ENCODE data around the gene ARL8B. TPM values are rescaled to one million over a fixed set of nuclear protein-coding genes. Genes with fewer than 3 reads are reported as not detected.

ARL8B gene
- total RNA-seq, 2 donors from 2014 or later, result 40.8 to 51.4 TPM

DNA sequence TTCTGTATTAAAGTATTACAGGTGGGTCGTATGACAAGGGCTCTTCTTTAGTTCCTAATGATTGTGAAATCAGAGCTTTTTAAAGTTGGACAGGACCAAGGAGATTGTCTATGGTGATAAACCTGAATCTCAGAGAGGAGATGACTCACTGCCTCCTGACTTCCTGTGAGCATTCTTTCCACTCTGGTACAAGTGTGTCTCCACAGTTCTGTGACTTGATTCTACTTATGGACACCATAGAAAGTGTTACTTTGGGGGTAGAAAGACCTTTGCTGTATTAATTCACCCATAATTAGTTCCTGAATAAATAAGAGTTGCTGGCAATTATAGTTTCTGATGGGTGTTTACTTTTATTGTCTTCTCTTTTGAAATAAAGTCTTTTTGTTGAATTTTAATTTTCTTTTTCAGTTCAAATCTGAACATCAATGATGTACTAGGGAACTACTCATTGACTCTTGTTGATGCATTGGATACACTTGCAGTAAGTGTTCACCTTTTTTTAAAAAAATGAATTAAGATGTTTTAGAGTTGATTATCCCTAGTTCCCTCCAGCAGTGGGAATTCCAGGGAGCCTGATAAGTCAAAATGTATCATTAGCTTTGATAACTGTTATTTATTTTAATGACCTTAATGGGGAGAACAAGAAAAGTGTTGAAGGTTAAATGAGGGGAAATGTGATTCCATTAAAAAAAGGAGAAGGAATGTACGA is 72.9 kb downstream of the ARL8B start:
- Histone ChIP-seq H3K36me3 (no peaks in the 10 kb centered on the region), H3K9ac (ENCODE audit: low read depth in 2 of 2, low read length in 2 of 2) (no peak overlapping the region), H3K4me3 (no peak overlapping the region), H3K27ac (peak overlapping the region; percentile 25), H3K4me1 (no peaks in the 10 kb centered on the region), H3K9me3 (no peaks in the 10 kb centered on the region), H3K27me3 (no peaks in the 10 kb centered on the region)
- intact Hi-C loops (cut with DNase I), result no loop called here
- TF ChIP-seq, protein P1, sequence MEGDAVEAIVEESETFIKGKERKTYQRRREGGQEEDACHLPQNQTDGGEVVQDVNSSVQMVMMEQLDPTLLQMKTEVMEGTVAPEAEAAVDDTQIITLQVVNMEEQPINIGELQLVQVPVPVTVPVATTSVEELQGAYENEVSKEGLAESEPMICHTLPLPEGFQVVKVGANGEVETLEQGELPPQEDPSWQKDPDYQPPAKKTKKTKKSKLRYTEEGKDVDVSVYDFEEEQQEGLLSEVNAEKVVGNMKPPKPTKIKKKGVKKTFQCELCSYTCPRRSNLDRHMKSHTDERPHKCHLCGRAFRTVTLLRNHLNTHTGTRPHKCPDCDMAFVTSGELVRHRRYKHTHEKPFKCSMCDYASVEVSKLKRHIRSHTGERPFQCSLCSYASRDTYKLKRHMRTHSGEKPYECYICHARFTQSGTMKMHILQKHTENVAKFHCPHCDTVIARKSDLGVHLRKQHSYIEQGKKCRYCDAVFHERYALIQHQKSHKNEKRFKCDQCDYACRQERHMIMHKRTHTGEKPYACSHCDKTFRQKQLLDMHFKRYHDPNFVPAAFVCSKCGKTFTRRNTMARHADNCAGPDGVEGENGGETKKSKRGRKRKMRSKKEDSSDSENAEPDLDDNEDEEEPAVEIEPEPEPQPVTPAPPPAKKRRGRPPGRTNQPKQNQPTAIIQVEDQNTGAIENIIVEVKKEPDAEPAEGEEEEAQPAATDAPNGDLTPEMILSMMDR (IDR thresholded peaks at IDR 0.05), result no peak
- DNase-seq, result no peak

DNA sequence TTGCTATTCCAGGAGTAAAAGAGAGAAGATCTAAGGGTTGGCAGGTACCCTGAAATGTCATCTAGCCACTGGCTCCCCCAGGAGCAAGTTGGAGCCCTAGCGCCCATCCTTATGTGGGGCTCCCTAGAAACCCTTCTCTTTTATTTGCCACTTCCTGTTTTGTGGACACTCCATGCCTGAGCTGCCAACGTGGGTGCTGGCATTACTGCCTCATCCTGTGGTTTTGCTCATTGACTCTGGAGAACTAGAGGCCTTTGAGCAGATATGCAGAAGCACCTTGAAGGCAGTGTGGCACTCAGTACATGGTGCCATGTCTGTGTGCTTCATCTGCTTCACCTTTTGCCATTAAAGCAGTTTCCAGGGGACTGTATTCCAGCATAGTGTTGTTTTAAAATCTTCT is 73.5 kb downstream of the ARL8B start:
- Histone ChIP-seq H3K27ac (peak overlapping the region; percentile 25), H3K4me3 (no peak overlapping the region), H3K4me1 (no peaks in the 10 kb centered on the region), H3K27me3 (no peaks in the 10 kb centered on the region), H3K9ac (ENCODE audit: low read depth in 2 of 2, low read length in 2 of 2) (no peak overlapping the region), H3K36me3 (no peaks in the 10 kb centered on the region), H3K9me3 (no peaks in the 10 kb centered on the region)
- intact Hi-C loops (cut with DNase I), result no loop called here
- DNase-seq, result no peak
- TF ChIP-seq, protein P1 (IDR thresholded peaks at IDR 0.05), result no peak

DNA sequence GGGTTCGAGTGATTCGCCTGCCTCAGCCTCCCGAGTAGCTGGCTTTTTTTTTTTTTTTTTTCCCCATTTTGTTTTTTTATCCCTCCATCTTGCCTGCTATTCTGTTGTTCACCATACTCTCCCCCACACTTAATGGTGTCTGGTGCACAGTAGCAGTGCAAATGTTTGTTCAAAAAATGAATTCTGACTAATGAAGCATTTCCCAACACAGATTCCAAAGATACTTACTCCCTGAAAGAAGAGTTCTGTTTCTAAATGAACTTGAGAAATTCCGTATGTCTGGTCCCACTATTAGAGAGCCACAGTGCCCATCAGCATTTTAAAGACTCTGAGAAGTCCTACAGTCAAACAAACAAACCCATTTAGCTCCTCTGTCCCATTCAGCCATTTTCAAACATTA is 74.9 kb downstream of the ARL8B start:
- H3K27me3 ChIP-seq, result no peaks in the 10 kb centered on the region
- peak overlapping the region; percentile 48 for H3K27ac ChIP-seq
- no peaks in the 10 kb centered on the region for H3K9me3 ChIP-seq
- H3K36me3 ChIP-seq, result no peaks in the 10 kb centered on the region
- TF ChIP-seq, protein P1 (IDR thresholded peaks at IDR 0.05), result no peak
- DNase-seq, result no peak
- intact Hi-C loops (cut with DNase I), result no loop called here
- H3K4me3 ChIP-seq, result no peak overlapping the region
- H3K9ac ChIP-seq (ENCODE audit: low read depth in 2 of 2, low read length in 2 of 2), result no peak overlapping the region
- H3K4me1 ChIP-seq, result no peaks in the 10 kb centered on the region

DNA sequence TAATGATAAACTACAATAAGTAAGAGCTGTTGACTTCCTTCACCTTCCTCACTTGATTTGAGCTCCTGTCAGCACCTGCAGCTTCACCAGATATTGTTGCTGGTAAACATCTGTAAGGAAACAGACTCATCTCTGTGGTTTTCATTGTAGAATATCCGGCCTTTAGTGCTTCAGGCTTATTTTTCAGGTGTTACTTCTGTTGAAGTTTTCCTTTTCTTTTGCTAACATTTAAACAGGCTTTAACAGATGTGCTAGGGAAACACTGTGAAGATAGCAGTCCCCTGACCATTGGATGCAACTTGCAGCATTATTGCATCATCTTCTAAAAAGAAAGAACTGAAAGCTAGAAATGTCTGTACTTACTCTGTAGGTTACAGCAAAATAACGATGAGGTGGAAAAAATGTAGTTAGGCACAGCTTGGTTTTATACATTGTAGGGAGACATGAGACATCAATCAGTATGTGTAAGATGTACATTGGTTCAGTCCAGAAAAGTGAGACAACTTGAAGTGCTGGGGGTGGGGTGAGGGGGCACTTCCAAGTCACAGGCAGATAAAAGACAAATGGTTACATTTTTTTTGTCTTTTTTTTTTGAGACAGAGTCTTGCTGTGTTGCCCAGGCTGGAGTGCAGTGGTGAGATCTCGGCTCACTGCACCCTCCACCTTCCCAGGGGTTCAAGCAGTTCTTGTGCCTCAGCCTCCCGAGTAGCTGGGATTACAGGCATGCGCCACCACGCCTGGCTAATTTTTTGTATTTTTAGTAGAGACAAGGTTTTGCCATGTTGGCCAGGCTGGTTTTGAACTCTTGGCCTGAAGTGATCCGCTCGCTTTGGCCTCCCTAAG is 75.6 kb downstream of the ARL8B start:
- H3K4me1 ChIP-seq, result no peaks in the 10 kb centered on the region
- TF ChIP-seq, protein P1 (IDR thresholded peaks at IDR 0.05), result no peak
- H3K27me3 ChIP-seq, result no peaks in the 10 kb centered on the region
- no peaks in the 10 kb centered on the region for H3K9me3 ChIP-seq
- no peaks in the 10 kb centered on the region for H3K36me3 ChIP-seq
- H3K27ac ChIP-seq, result peak overlapping the region; percentile 48
- intact Hi-C loops (cut with DNase I), result no loop called here
- DNase-seq, result no peak
- no peak overlapping the region for H3K4me3 ChIP-seq
- no peak overlapping the region for H3K9ac ChIP-seq (ENCODE audit: low read depth in 2 of 2, low read length in 2 of 2)

DNA sequence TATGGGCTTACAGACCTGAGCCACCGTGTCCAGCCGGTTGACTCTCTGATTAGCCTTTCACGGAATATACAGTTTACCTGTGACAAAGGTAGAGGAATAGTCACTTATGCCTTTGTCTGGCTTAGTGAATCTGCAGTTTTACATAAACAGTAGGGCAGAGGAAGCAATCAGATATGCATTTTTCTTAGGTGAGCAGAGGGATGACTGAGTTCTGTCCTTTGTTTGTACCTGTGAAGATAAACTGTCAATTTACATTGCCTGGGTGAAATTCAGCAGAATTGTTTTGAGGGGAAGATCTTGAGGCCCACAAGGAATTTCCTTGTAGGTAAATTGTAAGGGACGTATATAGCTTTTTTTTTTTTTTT is 76.2 kb downstream of the ARL8B start:
- Histone ChIP-seq H3K27me3 (no peaks in the 10 kb centered on the region), H3K9ac (ENCODE audit: low read depth in 2 of 2, low read length in 2 of 2) (no peak overlapping the region), H3K9me3 (no peaks in the 10 kb centered on the region), H3K4me3 (no peak overlapping the region), H3K4me1 (no peaks in the 10 kb centered on the region), H3K36me3 (peaks cover 6% of the 10 kb centered on the region), H3K27ac (peak overlapping the region; percentile 48)
- intact Hi-C loops (cut with DNase I), result no loop called here
- no peak for DNase-seq
- TF ChIP-seq, protein P1 (IDR thresholded peaks at IDR 0.05), result no peak
